Stomach (tissue), 4 donors: ENCODE results near the gene MRPS16.

Experiments used
- EP300 ChIP-seq: sonication (generic); formaldehyde crosslinking; IDR thresholded peaks from one replicate; pipeline ENCODE4 v1.6.1; 2017; ENCODE audit warnings: antibody characterized with exemption
- POLR2A ChIP-seq, 4 donors: fragments of 450-650 bp; IDR thresholded peaks; one replicate each; pipeline ENCODE4 v1.6.1; 2016; ENCODE audit warnings: antibody characterized with exemption in 4 of 4, control low read depth in 2 of 4, mild to moderate bottlenecking in 1 of 4, moderate library complexity in 1 of 4
- POLR2AphosphoS5 ChIP-seq, 3 donors: sonication (generic); formaldehyde crosslinking; IDR thresholded peaks; one replicate each; pipeline ENCODE4 v1.6.1; 2016; ENCODE audit warnings: antibody characterized with exemption in 3 of 3
- TF ChIP-seq, protein P1 (sequence below), 7 experiments: fragments of 450-650 bp in 4 of 7; fragments of 200-600 bp in 3 of 7; sonication (generic) in 3 of 7; IDR thresholded peaks; one replicate each; pipeline ENCODE4 v1.5.1; 2016 to 2019; ENCODE audit warnings: antibody characterized with exemption in 7 of 7, control low read depth in 2 of 7, mild to moderate bottlenecking in 1 of 7

DNA sequence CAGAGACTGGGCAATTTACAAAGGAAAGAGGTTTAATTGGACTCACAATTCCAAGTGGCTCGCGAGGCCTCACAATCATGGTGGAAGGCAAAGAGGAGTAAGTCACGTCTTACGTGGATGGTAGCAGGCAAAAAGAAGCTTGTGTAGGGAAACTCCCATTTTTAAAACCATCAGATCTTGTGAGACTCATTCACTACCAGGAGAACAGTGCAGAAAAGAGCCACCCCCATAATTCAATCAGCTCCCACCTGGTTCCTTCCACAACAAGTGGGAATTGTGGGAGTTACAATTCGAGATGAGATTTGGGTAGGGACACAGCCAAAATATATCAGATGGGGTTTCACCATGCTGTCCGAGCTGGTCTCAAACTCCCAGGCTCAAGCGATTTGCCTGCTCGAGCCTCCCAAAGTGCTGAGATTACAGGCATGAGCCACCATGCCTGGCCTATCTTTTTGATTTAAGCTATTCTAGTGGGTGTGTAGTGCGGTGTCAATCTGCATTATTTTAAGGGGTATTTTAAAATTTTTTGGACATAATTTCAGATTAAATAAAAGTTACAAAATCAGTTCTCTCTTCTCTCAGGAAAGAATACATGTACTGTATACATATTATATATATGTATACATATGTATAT is 9.0 kb upstream of the MRPS16 start:
- TF ChIP-seq, protein P1, sequence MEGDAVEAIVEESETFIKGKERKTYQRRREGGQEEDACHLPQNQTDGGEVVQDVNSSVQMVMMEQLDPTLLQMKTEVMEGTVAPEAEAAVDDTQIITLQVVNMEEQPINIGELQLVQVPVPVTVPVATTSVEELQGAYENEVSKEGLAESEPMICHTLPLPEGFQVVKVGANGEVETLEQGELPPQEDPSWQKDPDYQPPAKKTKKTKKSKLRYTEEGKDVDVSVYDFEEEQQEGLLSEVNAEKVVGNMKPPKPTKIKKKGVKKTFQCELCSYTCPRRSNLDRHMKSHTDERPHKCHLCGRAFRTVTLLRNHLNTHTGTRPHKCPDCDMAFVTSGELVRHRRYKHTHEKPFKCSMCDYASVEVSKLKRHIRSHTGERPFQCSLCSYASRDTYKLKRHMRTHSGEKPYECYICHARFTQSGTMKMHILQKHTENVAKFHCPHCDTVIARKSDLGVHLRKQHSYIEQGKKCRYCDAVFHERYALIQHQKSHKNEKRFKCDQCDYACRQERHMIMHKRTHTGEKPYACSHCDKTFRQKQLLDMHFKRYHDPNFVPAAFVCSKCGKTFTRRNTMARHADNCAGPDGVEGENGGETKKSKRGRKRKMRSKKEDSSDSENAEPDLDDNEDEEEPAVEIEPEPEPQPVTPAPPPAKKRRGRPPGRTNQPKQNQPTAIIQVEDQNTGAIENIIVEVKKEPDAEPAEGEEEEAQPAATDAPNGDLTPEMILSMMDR (IDR thresholded peaks at IDR 0.05): no peak
- TF ChIP-seq POLR2AphosphoS5 (IDR thresholded peaks at IDR 0.05): no peak
- TF ChIP-seq POLR2A (IDR thresholded peaks at IDR 0.05): no peak
- TF ChIP-seq EP300: no peak
